HepG2 (cell line): ENCODE measurements around the gene STIP1. TPM values are rescaled to one million over a fixed set of nuclear protein-coding genes. Genes with fewer than 3 reads are reported as not detected.

Source experiments
- BHLHE40 ChIP-seq: IDR thresholded peaks from 2 replicates; pipeline ENCODE4 v1.6.1; 2011; ENCODE audit warnings: low read length, improper control_type of control experiment
- DR1 ChIP-seq: sonication (generic); formaldehyde crosslinking; IDR thresholded peaks from 2 replicates; pipeline ENCODE4 v1.8.0; 2021; ENCODE audit warnings: mild to moderate bottlenecking, missing genetic modification reagents, inconsistent platforms
- GABPB1 ChIP-seq: IDR thresholded peaks from 2 replicates; pipeline ENCODE4 v1.6.1; 2016; ENCODE audit warnings: mild to moderate bottlenecking, missing genetic modification reagents, moderate library complexity, missing compliant biosample characterization
- JUNB ChIP-seq: sonication (generic); formaldehyde crosslinking; IDR thresholded peaks from 2 replicates; pipeline ENCODE4 v1.8.0; 2022; ENCODE audit warnings: missing genetic modification reagents, mild to moderate bottlenecking, borderline replicate concordance
- MAF1 ChIP-seq: sonication (generic); formaldehyde crosslinking; IDR thresholded peaks from 2 replicates; pipeline ENCODE4 v1.5.0; 2020; ENCODE audit warnings: missing genetic modification reagents, borderline replicate concordance
- MBD4 ChIP-seq: IDR thresholded peaks from 2 replicates; pipeline ENCODE4 v1.6.1; 2012; ENCODE audit warnings: low read length, inconsistent platforms, borderline replicate concordance
- MEIS1 ChIP-seq: sonication (generic); formaldehyde crosslinking; IDR thresholded peaks from 2 replicates; pipeline ENCODE4 v1.9.0; 2021; ENCODE audit warnings: mild to moderate bottlenecking, missing genetic modification reagents, moderate library complexity, borderline replicate concordance
- MYNN ChIP-seq: sonication (generic); formaldehyde crosslinking; IDR thresholded peaks from 2 replicates; pipeline ENCODE4 v1.4.0; 2020; ENCODE audit warnings: mild to moderate bottlenecking, low read depth, missing genetic modification reagents
- POLR2A ChIP-seq, 2 experiments: IDR thresholded peaks; 2 replicates each; pipeline ENCODE4 v1.6.1; 2011; ENCODE audit warnings: low read depth in 2 of 2, low read length in 2 of 2, mild to moderate bottlenecking in 1 of 2, moderate library complexity in 1 of 2; ENCODE audit not compliant: insufficient read depth in 1 of 2
- RFXANK ChIP-seq: IDR thresholded peaks from 2 replicates; pipeline ENCODE4 v1.6.1; 2016
- SKI ChIP-seq: fragments of 450-650 bp; IDR thresholded peaks from one replicate; pipeline ENCODE4 v1.6.1; 2018; ENCODE audit warnings: mild to moderate bottlenecking; ENCODE audit not compliant: partially characterized antibody
- SNRNP70 ChIP-seq: fragments of 200-400 bp; formaldehyde crosslinking; IDR thresholded peaks from 2 replicates; pipeline ENCODE4 v1.6.1; 2017; ENCODE audit warnings: mild to moderate bottlenecking, low read depth, low read length, moderate library complexity
- THAP11 ChIP-seq: IDR thresholded peaks from 2 replicates; pipeline ENCODE4 v1.6.1; 2016; ENCODE audit warnings: missing biosample characterization, missing genetic modification reagents
- ZC3H4 ChIP-seq: sonication (generic); formaldehyde crosslinking; IDR thresholded peaks from 2 replicates; pipeline ENCODE4 v1.4.0; 2020; ENCODE audit warnings: missing genetic modification reagents, borderline replicate concordance
- ZFP37 ChIP-seq: sonication (generic); formaldehyde crosslinking; IDR thresholded peaks from 2 replicates; pipeline ENCODE4 v1.4.0; 2020; ENCODE audit warnings: missing genetic modification reagents, borderline replicate concordance
- ZNF10 ChIP-seq: sonication (generic); formaldehyde crosslinking; IDR thresholded peaks from 2 replicates; pipeline ENCODE4 v1.4.0; 2020; ENCODE audit warnings: mild to moderate bottlenecking, low read depth, missing genetic modification reagents, borderline replicate concordance
- ZNF17 ChIP-seq: sonication (generic); formaldehyde crosslinking; IDR thresholded peaks from 2 replicates; pipeline ENCODE4 v1.5.0; 2020; ENCODE audit warnings: mild to moderate bottlenecking, missing genetic modification reagents
- ZNF329 ChIP-seq: sonication (generic); formaldehyde crosslinking; IDR thresholded peaks from 2 replicates; pipeline ENCODE4 v1.9.0; 2021; ENCODE audit warnings: low read depth, mild to moderate bottlenecking, missing genetic modification reagents
- ZNF354B ChIP-seq: sonication (generic); formaldehyde crosslinking; IDR thresholded peaks from 2 replicates; pipeline ENCODE4 v1.8.0; 2022; ENCODE audit warnings: mild to moderate bottlenecking, missing genetic modification reagents
- ZNF543 ChIP-seq: sonication (generic); formaldehyde crosslinking; IDR thresholded peaks from 2 replicates; pipeline ENCODE4 v1.4.0; 2020; ENCODE audit warnings: mild to moderate bottlenecking, missing genetic modification reagents
- ZNF547 ChIP-seq: sonication (generic); formaldehyde crosslinking; IDR thresholded peaks from 2 replicates; pipeline ENCODE4 v1.5.1; 2020; ENCODE audit warnings: mild to moderate bottlenecking, missing genetic modification reagents
- ZNF629 ChIP-seq: sonication (generic); formaldehyde crosslinking; conservative IDR thresholded peaks from 2 replicates; pipeline ENCODE4 v1.5.0; 2020; ENCODE audit warnings: missing genetic modification reagents
- ZNF747 ChIP-seq: sonication (generic); formaldehyde crosslinking; IDR thresholded peaks from 2 replicates; pipeline ENCODE4 v1.8.1; 2023; ENCODE audit warnings: missing genetic modification reagents, mild to moderate bottlenecking, borderline replicate concordance
- ZNF792 ChIP-seq: IDR thresholded peaks from 2 replicates; pipeline ENCODE4 v1.6.1; 2016
- ZNF816 ChIP-seq: sonication (generic); formaldehyde crosslinking; IDR thresholded peaks from 2 replicates; pipeline ENCODE4 v1.8.0; 2022; ENCODE audit warnings: missing genetic modification reagents, mild to moderate bottlenecking, borderline replicate concordance
- polyA plus RNA-seq, 8 experiments: library from polyadenylated mRNA; depleted of rRNA in 3 of 8; stranded (reverse) in 7 of 8; unstranded in 1 of 8; fragments of >200 nt; fragmentation: Illumina TruSeq in 4 of 8; extraction: Trizol in 4 of 8; gene quantifications; 2 replicates each; pipeline versions ENCODE4 v1.2.1 to v1.2.3, GENCODE V29; 2011 to 2016; ENCODE audit warnings: low read depth in 4 of 8, missing spikeins in 1 of 8, mixed read lengths in 1 of 8; ENCODE audit not compliant: insufficient read depth in 1 of 8
- total RNA-seq, 5 experiments: library from RNA; depleted of rRNA; stranded (reverse); fragments of >200 nt; fragmentation: Illumina TruSeq; extraction: Trizol; gene quantifications; 2 replicates each; pipeline ENCODE4 v1.2.3, GENCODE V29; 2016; ENCODE audit warnings: low read depth in 1 of 5
- TF ChIP-seq, protein P1 (sequence below), 2 experiments: sonication (generic) in 1 of 2; formaldehyde crosslinking in 1 of 2; IDR thresholded peaks; 2 replicates each; pipeline versions ENCODE4 v1.6.1 to v1.9.0; 2014 to 2022; ENCODE audit warnings: antibody characterized with exemption in 1 of 2, borderline replicate concordance in 1 of 2, inconsistent platforms in 1 of 2, low read depth in 1 of 2, missing genetic modification reagents in 1 of 2
- TF ChIP-seq, protein P2 (sequence below): sonication (generic); formaldehyde crosslinking; IDR thresholded peaks from 2 replicates; pipeline ENCODE4 v1.4.0; 2020; ENCODE audit warnings: mild to moderate bottlenecking, missing genetic modification reagents

STIP1 gene
- total and polyA plus RNA-seq, 2 of the 13 experiments (the other 11 are each of a cell fraction or from before 2014, with no cell fraction given) = 81.1 to 217 TPM

DNA sequence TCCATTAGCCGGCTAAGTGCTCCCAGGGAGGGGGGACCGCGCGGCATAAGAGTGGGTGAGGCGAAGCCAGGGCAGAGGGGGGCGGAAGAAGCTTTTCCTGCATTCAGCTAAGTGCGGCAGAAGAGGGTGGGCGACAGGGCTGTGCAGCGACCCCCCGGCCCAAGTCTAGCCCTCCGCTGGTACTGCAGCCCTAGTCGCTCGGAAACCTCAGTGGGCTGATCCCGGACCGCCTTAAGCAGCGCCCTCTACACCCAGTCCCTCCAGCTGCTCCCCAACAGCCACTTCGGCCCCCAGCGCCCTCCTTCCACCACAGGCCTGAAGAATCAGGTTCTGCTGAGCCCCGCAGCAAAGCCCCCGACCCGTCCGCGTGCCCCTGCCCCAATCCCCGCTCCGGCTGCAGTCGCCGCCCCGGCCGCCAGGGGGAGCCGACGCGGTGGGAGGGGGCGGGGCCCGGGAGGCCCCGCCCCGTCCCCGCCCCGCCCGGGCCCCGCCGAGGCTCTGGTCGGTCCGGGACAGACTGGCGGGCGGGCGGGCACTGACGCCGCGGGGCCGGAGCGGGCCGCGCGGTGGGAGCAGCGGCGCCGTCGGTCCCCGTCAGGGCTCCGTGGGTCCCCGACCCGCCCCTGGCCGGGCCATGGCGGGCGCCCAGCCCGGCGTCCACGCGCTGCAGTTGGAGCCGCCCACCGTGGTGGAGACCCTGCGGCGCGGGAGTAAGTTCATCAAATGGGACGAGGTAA, 65.2 kb downstream of the STIP1 start, which contains the start of gene PLCB3 (continued):
- TF ChIP-seq, protein P1, sequence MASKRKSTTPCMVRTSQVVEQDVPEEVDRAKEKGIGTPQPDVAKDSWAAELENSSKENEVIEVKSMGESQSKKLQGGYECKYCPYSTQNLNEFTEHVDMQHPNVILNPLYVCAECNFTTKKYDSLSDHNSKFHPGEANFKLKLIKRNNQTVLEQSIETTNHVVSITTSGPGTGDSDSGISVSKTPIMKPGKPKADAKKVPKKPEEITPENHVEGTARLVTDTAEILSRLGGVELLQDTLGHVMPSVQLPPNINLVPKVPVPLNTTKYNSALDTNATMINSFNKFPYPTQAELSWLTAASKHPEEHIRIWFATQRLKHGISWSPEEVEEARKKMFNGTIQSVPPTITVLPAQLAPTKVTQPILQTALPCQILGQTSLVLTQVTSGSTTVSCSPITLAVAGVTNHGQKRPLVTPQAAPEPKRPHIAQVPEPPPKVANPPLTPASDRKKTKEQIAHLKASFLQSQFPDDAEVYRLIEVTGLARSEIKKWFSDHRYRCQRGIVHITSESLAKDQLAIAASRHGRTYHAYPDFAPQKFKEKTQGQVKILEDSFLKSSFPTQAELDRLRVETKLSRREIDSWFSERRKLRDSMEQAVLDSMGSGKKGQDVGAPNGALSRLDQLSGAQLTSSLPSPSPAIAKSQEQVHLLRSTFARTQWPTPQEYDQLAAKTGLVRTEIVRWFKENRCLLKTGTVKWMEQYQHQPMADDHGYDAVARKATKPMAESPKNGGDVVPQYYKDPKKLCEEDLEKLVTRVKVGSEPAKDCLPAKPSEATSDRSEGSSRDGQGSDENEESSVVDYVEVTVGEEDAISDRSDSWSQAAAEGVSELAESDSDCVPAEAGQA (IDR thresholded peaks at IDR 0.05; ENCODE audit: low read depth) = no peak
- TF ChIP-seq, protein P1 (CRISPR knock-in tag; IDR thresholded peaks at IDR 0.05; ENCODE audit: borderline replicate concordance) = no peak
- TF ChIP-seq SKI (no peak), MEIS1 (CRISPR knock-in tag) (no peak), ZNF543 (CRISPR knock-in tag) (no peak), RFXANK (CRISPR knock-in tag) (no peak), ZFP37 (CRISPR knock-in tag) (no peak), ZC3H4 (CRISPR knock-in tag) (no peak), JUNB (CRISPR knock-in tag) (no peak), MYNN (no peak), DR1 (CRISPR knock-in tag) (no peak), SNRNP70 (no peak), BHLHE40 (no peak), MBD4 (no peak), ZNF629 (no peak), ZNF747 (CRISPR knock-in tag) (no peak), GABPB1 (CRISPR knock-in tag) (peak; percentile 54; the same call in 1 of the 2 replicates), ZNF547 (no peak), THAP11 (CRISPR knock-in tag) (no peak), ZNF816 (no peak), MAF1 (no peak), ZNF329 (no peak), POLR2A (IDR thresholded peaks at IDR 0.05; ENCODE audit: insufficient read depth in 1 of 2, low read depth in 2 of 2, low read length in 2 of 2) (no peak), ZNF17 (CRISPR knock-in tag) (no peak), ZNF10 (CRISPR knock-in tag) (no peak), ZNF354B (CRISPR knock-in tag) (no peak), ZNF792 (CRISPR knock-in tag) (no peak)
- TF ChIP-seq, protein P2, sequence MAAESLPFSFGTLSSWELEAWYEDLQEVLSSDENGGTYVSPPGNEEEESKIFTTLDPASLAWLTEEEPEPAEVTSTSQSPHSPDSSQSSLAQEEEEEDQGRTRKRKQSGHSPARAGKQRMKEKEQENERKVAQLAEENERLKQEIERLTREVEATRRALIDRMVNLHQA (CRISPR knock-in tag) = no peak
